Measurements from ENCODE around the gene RSKR. TPM values are rescaled to one million over a fixed set of nuclear protein-coding genes. Genes with fewer than 3 reads are reported as not detected.
"Not testable (repeated sequence)": the region's sequence is repeated elsewhere in the genome, so short reads cannot be mapped to it uniquely, and the experiment has no call there.

The RSKR gene, protein sequence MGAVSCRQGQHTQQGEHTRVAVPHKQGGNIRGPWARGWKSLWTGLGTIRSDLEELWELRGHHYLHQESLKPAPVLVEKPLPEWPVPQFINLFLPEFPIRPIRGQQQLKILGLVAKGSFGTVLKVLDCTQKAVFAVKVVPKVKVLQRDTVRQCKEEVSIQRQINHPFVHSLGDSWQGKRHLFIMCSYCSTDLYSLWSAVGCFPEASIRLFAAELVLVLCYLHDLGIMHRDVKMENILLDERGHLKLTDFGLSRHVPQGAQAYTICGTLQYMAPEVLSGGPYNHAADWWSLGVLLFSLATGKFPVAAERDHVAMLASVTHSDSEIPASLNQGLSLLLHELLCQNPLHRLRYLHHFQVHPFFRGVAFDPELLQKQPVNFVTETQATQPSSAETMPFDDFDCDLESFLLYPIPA
- 11.1 and 12.1 TPM in 2 replicates for total RNA-seq (2014; rRNA removed; shearing (Covaris generic))

DNA sequence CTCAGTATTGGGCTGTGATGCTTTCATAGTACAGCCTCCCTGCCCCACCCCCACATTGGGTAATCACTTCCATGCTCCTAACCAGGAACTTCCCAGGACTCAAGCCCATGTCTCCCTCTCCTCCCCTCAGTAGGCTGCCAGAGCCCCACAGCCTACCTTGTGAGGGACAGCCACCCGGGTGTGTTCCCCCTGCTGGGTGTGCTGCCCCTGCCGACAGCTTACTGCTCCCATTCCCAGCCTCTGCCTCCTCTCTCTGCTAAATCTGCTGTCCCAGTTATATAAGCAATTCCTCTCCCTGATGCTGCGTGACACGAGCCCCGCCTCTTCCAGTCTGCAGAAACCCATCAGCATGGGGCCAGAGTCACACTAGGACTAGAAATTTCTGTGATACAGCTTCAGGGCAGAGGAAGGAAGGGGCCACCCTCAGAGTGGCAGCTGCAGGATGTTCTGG, at the start of gene RSKR:
Gene RSKR, minus strand, starts transcription at position 255 of the 451 bp plus-strand sequence. Its CDS starts 24 bp downstream, at position 231.
- no peak for DNase-seq (ENCODE audit: low spot score)

DNA sequence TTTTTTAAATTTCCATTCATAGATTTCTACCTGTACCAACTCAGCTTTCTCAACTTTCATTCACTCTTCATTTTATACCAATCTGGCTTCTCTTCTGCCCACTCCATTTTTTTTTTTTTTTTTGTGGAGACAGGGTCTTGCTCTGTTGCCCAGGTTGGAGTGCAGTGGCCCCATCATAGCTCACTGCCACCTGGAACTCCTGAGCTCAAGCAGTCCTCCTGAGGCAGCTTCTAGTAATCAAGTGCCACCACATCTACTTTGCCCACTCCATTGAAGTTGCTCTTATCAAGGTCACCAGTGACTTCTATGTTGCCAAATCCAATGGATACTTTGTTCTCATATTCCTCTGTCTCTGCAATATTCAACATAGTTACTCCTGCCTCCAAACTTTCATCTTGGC, 49.7 kb upstream of the RSKR start:
- DNase-seq (ENCODE audit: low spot score) = no peak

DNA sequence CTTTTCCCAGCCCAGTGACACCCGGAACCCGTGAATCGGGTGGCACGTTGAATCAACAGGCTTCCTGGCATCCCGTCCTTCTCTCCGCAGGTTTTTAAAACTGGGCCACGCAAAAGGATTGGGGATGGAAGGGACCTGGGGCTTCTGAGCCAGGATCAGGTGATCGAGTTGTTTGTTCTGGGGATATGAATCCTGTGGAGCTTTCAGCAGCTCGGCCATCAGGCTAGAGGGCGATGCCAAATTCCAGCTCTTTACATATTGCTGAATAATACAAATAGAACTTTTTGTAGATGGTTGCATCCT, 48.5 kb upstream of the RSKR start:
- no peak for DNase-seq (ENCODE audit: low spot score)

DNA sequence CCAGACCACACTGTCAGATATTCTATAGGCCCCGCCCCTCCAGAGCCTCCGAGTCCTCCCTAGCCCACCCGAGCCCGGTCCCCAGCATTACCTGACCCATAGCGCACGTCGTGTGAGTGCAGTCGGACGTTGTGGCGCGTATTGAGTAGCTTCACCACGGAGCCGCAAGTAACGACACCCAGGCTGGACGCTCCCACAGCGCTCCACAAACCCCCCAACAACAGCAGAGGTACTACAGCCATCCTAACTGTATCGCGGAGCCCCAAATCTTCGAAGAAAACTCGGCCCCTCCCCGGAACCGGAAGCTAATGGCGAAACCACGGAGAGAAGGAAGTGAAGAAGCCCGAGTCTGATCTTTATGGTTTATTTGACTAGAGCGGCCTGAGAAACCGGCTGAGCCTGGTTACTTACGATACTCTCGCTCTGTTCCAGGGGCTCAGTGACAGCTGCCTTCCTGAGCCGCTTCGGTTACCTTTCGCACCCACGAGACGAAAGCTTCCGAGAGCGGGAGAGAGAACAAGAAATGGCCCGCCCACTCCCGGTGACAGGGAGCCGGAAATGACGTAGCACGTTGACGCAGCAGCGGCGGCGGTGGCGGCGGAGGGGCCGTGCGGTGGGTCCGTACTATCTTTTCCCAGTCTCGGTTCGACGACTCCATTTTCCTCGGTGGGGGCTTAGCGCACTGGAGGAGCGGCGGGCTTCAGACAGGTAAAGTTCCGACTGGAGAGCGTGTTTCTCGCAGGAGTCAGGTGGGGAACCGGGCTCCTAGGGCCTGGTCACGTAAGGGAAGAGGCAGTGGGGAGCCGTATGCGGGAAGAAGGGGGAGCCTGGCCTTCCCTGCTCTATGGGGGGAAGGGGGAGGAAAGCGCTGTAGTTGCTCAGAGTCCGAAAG, 47.9 kb upstream of the RSKR start, which contains the start of the genes SDF2 and SUPT6H:
Gene SDF2, minus strand, starts transcription at position 272 of the 892 bp plus-strand sequence. Its CDS starts 30 bp downstream, at position 242.
Gene SUPT6H, plus strand, starts transcription at position 571 of the 892 bp plus-strand sequence. CDS start 11,197 bp downstream, outside the sequence.
- DNase-seq (ENCODE audit: low spot score) = peak; percentile 93

DNA sequence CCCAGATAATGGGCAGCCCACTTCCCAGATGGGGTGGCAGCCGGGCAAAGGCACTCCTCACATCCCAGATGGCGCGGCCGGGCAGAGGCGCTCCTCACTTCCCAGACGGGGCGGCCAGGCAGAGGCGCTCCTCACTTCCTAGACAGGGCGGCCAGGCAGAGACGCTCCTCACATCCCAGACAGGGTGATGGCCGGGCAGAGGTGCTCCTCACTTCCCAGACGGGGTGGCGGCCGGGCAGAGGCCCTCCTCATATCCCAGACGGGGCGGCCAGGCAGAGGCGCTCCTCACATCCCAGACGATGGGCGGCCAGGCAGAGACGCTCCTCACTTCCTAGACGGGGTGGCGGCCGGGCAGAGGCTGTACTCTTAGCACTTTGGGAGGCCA, 45.5 kb upstream of the RSKR start:
- DNase-seq (ENCODE audit: low spot score) = not testable (repeated sequence)

DNA sequence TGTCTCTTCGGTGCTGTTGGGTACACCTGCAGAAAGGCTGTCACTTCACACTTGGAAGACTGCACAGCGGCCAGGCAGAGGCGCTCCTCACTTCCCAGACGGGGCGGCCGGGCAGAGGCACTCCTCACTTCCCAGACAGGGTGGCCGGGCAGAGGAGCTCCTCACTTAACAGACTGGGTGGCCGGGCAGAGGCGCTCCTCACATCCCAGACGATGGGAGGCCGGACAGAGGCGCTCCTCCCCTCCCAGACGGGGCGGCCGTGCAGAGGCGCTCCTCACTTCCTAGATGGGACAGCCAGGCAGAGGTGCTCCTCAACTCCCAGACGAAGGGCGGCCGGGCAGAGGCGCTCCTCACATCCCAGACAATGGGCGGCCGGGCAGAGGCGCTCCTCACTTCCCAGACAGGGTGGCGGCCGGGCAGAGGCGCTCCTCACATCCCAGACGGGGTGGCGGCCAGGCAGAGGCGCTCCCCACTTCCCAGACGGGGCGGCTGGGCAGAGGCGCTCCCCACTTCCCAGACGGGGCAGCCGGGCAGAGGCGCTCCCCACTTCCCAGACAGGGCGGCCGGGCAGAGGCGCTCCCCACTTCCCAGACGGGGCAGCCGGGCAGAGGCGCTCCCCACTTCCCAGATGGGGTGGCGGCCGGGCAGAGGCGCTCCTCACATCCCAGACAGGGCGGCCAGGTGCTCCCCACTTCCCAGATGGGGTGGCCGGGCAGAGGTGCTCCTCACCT, 44.9 kb upstream of the RSKR start:
- DNase-seq (ENCODE audit: low spot score) = not testable (repeated sequence)

DNA sequence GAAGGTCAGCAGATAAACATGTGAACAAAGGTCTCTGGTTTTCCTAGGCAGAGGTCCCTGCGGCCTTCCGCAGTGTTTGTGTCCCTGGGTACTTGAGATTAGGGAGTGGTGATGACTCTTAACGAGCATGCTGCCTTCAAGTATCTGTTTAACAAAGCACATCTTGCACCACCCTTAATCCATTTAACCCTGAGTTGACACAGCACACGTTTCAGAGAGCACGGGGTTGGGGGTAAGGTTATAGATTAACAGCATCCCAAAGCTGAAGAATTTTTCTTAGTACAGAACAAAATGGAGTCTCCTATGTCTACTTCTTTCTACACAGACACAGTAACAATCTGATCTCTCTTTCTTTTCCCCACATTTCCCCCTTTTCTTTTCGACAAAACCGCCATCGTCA, 44.4 kb upstream of the RSKR start:
- not testable (repeated sequence) for DNase-seq (ENCODE audit: low spot score)

DNA sequence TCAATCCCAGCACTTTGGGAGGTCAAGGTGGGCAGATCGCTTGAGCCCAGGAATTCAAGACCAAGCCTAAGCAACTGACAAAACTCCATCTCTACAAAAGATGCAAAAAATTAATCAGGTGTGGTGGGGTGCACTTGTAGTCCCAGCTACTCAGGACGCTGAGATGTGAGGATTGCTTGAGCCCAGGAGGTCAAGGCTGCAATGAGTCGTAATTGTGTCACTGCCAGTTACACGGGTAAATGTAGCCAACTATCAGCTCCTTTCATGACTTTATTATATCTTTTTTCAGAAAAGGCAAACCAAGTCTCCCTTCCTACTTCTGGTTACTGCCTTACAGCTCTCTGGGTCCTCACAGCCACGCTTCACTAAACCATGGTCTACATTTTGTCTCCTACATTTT, 43.8 kb upstream of the RSKR start:
- no peak for DNase-seq (ENCODE audit: low spot score)

DNA sequence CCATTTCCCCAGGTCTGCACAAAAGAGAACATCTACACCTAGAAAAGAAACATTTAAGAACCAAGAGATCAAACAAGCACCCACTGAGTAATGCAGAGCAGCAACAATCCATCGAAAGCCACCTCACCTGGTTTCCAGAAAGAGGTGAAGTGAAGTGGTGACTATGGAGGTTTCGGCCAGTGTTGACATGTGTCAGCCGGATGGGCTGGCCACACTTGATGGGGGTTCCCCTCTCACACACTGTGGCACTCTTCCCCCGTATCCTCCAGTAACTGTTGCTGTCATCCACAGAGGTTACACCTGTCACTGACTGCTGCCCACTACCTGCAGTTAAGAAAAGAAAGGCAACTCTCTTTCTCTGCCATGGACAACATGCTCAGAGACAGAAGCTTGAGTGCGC, 41.2 kb upstream of the RSKR start:
- DNase-seq (ENCODE audit: low spot score) = no peak

DNA sequence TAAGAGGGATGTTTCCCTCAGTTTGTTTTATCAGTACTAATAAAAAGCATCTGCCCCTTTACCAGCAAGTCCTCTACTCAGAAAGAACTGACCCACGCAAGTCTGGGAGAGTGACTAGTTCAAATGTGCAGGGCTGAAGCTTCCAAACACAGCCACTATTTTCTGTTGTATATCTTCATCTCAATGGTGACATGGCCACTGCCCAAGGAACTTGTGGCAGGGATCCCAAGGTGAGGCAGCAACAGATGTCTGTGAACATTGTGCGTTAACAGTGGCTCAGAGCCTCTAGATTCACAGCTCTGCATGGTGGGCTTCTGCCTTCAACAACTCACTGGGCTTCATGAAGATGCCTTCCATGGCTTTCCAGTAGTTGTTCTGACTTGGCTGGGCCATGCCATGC, 34.7 kb upstream of the RSKR start:
- no peak for DNase-seq (ENCODE audit: low spot score)

DNA sequence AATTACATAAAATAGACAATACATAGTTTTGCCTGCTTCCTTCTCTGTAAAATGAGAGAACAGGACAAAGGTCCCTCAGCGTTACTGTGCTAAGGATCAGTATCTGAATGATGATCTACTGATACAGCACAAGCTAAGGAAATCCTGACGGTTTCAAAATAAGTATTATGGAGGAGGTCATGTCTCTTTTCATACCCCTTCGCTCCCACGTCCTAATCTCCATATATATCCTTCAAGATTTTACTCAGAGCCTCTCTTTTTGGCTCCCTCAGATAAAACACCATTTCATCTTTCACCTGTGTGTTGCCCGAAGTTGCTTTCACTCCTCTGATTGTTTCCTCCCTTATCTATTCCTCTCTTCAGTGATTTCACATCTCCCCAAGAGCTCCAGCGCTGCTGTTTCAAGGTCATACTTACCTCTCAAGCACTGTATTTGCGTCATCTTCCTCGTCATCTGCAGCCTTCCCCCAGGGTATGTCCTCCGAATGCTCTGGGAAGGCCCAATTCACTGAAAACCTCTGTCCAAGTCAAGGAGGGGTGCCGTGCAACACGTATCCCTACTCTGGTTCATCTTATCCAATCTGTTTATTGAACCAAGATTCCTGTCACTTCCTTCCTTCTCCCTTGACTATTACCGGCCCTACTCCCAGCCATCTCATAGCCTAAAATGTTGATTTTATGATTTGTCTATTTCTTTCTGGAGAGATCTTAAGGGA, 32.2 kb upstream of the RSKR start:
- no peak for DNase-seq (ENCODE audit: low spot score)

DNA sequence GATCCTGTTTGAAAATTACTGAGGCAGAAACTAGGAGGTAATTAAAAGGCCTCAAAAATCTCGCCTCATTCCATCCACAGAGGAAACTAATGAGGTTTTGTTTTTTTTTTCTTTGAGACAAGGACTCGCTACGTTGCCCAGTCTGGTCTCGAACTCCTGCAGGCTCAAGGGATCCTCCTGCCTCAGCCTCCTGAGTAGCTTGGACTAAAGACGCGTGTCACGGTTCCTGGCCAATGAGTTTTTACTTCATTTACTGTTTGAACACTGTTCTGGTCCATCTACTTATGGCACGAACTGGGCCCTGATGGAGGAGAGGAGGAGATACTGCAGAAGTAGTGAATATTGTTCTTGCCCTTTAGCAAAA, 31.6 kb upstream of the RSKR start:
- DNase-seq (ENCODE audit: low spot score) = no peak

DNA sequence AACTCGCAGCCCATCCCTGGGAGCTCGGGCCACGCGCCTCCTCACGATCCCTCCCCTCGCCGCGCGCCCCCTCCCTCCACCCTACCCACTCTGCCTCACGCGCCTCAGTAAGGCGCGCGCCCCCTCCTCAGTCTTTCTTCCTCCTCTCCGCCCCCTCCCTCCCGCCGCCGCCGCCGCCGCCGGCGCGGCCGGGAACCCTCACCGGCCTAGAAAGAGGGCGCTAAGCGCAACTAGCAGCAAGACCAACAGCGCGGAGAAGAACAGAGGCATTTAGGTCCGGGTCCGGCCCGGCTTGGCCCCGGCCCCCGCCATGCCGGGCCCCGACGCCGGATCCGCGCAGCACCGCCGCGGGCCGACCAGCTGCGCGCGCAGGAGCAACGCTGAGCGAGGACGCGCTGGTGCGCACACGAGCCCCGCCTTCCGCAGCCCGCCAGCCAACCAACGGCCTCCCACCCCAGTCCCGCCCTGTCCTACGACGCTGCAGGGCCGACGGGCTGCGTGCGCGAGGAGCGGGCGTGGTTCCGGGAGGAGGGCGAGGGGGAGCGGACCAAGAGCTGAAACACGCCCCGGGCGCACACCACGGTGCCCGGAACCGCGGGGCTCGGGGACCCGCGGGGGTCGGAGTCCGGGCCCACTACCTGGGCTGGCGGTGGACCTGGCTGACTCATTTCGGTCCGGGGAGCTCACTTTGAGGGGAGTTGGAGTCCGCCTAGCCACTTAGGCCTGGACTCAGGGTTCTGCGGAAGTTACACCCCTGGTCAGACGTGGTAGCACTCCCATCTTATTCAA, 31.0 kb upstream of the RSKR start, which contains the start of gene BLTP2:
Gene BLTP2, minus strand, starts transcription at position 372 of the 789 bp plus-strand sequence. Its CDS starts 102 bp downstream, at position 270.
- DNase-seq (ENCODE audit: low spot score) = peak; percentile 94

DNA sequence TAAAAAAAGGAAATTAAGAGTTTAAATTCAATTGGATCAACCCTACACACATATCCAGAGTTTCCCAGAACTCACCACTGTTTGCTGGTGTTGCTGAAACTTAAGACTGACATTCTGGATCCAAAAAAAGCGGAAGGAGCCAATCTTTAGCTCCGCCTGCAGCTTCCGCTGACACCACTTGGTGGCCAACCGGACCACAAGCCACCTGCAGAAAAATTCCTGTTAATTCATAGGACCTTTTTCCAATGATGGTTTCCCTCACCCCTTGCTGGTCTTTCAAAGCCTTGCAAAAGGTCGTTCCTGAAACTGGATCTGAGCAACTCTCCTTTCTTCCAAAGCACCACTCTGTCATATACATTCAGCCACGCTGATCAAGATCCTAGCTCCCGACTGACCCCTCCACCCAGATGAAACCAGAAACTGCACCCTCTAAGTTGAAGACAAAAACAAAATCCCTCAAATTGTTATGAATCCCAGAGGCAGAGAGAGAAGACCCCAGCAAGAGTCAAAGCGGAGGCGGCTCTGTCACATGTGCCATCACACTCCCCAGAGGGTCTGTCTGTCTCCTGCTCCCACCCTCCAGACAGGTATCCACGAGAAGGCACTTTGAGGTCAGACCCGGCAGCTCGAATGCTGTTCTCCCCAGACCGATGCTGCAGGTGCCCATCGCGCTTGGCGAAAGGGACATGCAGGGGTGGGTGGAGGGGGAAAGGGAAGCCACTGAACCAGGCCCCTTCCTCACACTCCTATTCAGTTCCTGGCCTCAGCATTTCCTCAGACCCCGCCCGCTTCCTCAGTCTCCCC, 30.2 kb upstream of the RSKR start:
- DNase-seq (ENCODE audit: low spot score) = peak; percentile 73

DNA sequence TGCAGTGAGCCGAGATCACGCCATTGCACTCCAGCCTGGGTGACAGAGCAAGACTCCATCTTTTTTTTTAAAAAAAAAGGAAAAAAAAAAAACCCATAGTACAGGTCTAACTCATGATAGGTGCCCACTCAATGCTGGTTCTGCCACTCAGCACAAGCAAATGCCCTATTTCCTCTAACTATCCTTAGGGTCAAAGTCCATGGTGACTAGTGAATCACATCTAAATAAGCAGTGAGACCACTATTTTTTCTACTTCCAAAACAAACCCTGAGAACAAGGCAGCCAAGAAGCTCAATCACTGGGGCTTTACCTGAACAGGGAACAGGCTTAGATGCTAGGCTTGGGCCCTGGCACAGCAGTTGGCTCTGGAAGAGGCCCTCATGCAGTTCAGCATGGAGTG, 27.6 kb upstream of the RSKR start:
- DNase-seq (ENCODE audit: low spot score) = no peak

DNA sequence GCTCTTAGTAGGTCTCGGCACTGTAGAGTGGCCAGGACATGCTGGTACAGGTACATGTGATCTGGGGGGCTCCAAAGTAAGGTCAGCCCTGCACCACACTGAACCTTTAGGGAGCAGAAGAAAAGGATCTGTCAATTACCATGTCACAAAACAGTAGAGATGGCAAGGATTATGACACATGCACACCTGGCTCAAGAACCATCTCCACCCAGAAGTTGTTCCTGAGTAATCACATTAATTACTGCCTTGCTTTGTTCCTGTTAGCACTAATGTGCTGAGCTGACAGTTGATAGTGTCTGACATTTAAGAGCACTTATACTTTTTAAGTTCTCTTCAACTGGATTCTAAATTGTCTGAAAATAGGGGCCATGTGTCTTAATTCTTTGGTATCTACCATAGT, 21.5 kb upstream of the RSKR start:
- DNase-seq (ENCODE audit: low spot score) = no peak

DNA sequence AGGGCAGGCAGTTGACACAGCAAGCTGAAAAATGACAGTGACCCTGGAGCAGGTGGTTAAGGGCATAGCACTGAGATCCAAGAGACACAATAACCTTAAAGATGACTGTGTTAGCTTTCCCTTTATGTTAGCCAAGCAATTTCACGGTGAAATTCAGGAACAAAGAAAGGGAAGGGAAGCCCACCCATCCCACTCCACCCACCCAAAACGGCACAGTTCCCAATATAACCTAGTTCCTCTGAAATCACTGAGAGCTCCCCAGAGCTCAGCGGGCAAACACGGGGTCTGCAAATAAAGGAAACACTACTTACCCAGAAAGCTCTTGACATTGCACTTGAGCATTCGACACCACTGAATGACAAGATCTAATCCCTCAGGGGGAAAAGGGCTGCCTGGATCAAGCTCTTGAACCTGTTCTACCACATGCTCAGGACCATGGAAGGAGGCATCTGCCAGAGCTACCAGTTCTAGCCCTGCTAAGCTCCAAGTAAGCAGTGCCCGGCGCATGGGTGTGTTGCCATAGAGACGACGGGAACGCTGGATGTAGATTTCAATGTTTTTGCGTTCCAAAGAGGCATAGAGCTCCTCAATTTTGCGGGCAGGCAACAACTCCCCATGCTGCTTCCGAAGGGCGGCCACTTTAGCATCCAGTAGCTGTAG, 20.4 kb upstream of the RSKR start:
- no peak for DNase-seq (ENCODE audit: low spot score)

DNA sequence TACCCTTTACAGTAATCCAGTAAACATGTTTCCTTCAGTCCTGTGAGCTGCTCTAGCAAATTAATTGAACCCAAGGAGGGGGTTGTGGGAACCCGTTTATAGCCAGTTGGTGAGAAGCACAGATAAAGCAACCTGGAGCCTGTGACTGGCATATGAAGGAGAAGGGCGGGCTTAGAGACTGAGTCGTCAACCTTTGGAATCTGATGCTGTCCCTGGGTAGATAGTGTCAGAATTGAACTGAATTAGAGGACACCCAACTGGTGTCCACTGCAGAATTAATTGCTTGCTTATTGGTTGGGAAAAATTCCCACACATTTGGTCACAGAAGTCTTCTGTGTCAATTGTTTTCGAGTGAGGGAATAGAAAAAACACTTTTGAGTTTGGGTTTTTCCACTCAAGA, 12.8 kb upstream of the RSKR start:
- no peak for DNase-seq (ENCODE audit: low spot score)

DNA sequence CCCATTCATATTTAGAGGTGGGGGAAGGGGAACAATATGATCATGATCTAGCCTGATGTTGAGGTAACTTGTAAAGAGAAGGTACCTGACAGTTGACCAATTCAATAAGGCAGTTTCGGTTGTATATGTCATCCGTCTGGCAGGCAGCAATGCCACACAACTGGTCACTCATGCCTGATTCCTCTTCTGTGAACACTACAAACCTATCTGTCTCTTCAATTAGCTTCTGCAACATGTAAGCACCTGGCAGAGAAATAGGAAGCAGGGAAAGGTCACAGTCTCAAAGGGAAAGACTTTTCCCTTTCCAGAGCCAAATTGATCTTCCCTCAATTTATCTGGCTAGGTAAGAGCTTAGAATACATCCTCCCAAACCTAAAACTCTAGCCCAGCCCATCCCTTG, 10.2 kb upstream of the RSKR start:
- no peak for DNase-seq (ENCODE audit: low spot score)
